ENCODE data around the gene OSBPL7. TPM values are rescaled to one million over a fixed set of nuclear protein-coding genes. Genes with fewer than 3 reads are reported as not detected.

The OSBPL7 gene
- total RNA-seq, 1 donor from 2014 or later = 11.0 TPM

- Histone ChIP-seq H3K27me3 (ENCODE audit: control insufficient read depth, insufficient read depth, low read length) (peaks cover under 1% of the 10 kb centered on the region), H3K36me3 (ENCODE audit: control insufficient read depth, insufficient read depth, low read length) (no peaks in the 10 kb centered on the region), H3K4me3 (ENCODE audit: low read depth, low read length) (peak within 1 kb of the TSS; percentile 70)
- TF ChIP-seq CTCF (IDR thresholded peaks at IDR 0.05; ENCODE audit: insufficient read depth, low read length, poor library complexity, severe bottlenecking) = peak; percentile 99
- peak; percentile 39 for DNase-seq (ENCODE audit: low read depth)
Measured at GRCh38 chr17:47840742-47841487, 19.3 kb upstream of the OSBPL7 start, which contains the start of gene SCRN2. Gene SCRN2, minus strand, starts transcription at chr17:47841273. Its CDS starts 430 bp downstream, at chr17:47840843.

- H3K36me3 ChIP-seq (ENCODE audit: control insufficient read depth, insufficient read depth, low read length) = no peaks in the 10 kb centered on the region
- peak overlapping the region; percentile 70 for H3K4me3 ChIP-seq (ENCODE audit: low read depth, low read length)
- DNase-seq (ENCODE audit: low read depth) = no peak
- H3K27me3 ChIP-seq (ENCODE audit: control insufficient read depth, insufficient read depth, low read length) = no peaks in the 10 kb centered on the region
- no peak for TF ChIP-seq CTCF (IDR thresholded peaks at IDR 0.05; ENCODE audit: insufficient read depth, low read length, poor library complexity, severe bottlenecking)
Measured at GRCh38 chr17:47840001-47840741, 18.6 kb upstream of the OSBPL7 start.

- TF ChIP-seq CTCF (IDR thresholded peaks at IDR 0.05; ENCODE audit: insufficient read depth, low read length, poor library complexity, severe bottlenecking) = no peak
- Histone ChIP-seq H3K36me3 (ENCODE audit: control insufficient read depth, insufficient read depth, low read length) (no peaks in the 10 kb centered on the region), H3K27me3 (ENCODE audit: control insufficient read depth, insufficient read depth, low read length) (no peaks in the 10 kb centered on the region), H3K4me3 (ENCODE audit: low read depth, low read length) (no peak overlapping the region)
- no peak for DNase-seq (ENCODE audit: low read depth)
Measured at GRCh38 chr17:47839071-47839470, 17.5 kb upstream of the OSBPL7 start.

- Histone ChIP-seq H3K27me3 (ENCODE audit: control insufficient read depth, insufficient read depth, low read length) (no peaks in the 10 kb centered on the region), H3K4me3 (ENCODE audit: low read depth, low read length) (no peak overlapping the region), H3K36me3 (ENCODE audit: control insufficient read depth, insufficient read depth, low read length) (no peaks in the 10 kb centered on the region)
- no peak for TF ChIP-seq CTCF (IDR thresholded peaks at IDR 0.05; ENCODE audit: insufficient read depth, low read length, poor library complexity, severe bottlenecking)
- DNase-seq (ENCODE audit: low read depth) = no peak
Measured at GRCh38 chr17:47838636-47839035, 17.0 kb upstream of the OSBPL7 start.

DNA sequence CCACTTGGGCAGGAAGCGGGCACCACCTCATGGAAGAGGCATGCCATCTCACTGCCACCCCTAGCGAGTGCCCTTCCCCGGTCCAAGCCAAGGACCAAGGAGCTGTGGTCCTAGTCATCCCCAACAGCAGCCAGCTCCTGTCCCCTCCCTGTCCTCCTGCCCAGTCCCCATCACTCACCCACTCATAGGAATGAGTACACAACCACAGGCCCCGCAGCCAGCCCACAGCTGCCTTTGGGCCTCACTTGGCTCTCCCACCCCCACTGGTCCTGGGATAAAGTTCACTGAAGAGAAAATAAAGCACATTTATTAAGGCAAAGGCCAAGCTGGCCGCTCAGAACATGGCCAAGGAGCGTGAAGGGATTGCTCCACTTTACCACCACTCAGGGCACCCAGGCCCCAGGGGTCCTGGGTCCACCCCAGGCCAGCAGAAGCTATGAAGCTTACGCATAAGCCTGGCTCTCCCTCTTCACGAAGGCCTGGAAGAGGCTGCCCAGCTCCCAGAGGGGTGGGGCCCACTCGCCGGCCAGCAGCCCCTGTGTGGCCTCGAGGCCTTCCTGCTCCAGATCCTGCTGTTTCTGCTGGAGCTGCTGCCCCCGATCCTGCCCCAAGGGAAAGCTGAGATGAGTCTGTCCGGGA, 15.9 kb upstream of the OSBPL7 start:
- no peak overlapping the region for H3K4me3 ChIP-seq (ENCODE audit: low read depth, low read length)
- no peak for DNase-seq (ENCODE audit: low read depth)
- no peaks in the 10 kb centered on the region for H3K36me3 ChIP-seq (ENCODE audit: control insufficient read depth, insufficient read depth, low read length)
- no peak for TF ChIP-seq CTCF (IDR thresholded peaks at IDR 0.05; ENCODE audit: insufficient read depth, low read length, poor library complexity, severe bottlenecking)
- no peaks in the 10 kb centered on the region for H3K27me3 ChIP-seq (ENCODE audit: control insufficient read depth, insufficient read depth, low read length)
